GM12874 (cell line): ENCODE measurements around the gene GLG1.

Experiments used
- CTCF ChIP-seq: IDR thresholded peaks from 2 replicates; pipeline ENCODE4 v1.5.1; 2011; ENCODE audit warnings: low read depth, mild to moderate bottlenecking, control low read depth, low read length, moderate library complexity; ENCODE audit not compliant: insufficient read depth

Gene GLG1

GRCh38 chr16:74560912-74561311 lies 46.0 kb downstream of the GLG1 start:
- TF ChIP-seq CTCF = no peak

- no peak for TF ChIP-seq CTCF
Measured at GRCh38 chr16:74558873-74559272, 48.0 kb downstream of the GLG1 start.

GRCh38 chr16:74557275-74557674 lies 49.6 kb downstream of the GLG1 start:
- TF ChIP-seq CTCF = no peak

GRCh38 chr16:74556375-74556922 lies 50.5 kb downstream of the GLG1 start:
- no peak for TF ChIP-seq CTCF

- no peak for TF ChIP-seq CTCF
Measured at GRCh38 chr16:74524926-74525325, 82.0 kb downstream of the GLG1 start.

GRCh38 chr16:74524117-74524516 lies 82.8 kb downstream of the GLG1 start:
- no peak for TF ChIP-seq CTCF

GRCh38 chr16:74522160-74522559 lies 84.8 kb downstream of the GLG1 start:
- TF ChIP-seq CTCF = no peak
